ENCODE data around the gene TMEM179. TPM values are rescaled to one million over a fixed set of nuclear protein-coding genes. Genes with fewer than 3 reads are reported as not detected.

TMEM179 gene
- total RNA-seq, 4 donors from 2014 or later: 1.1 to 10.5 (median 1.4) TPM; not detected in 1

- Histone ChIP-seq H3K36me3 (no peaks in the 10 kb centered on the region), H3K4me1 (no peaks in the 10 kb centered on the region), H3K27ac (no peak overlapping the region), H3K27me3 (peaks cover 62% of the 10 kb centered on the region), H3K4me3 (no peak overlapping the region), H3K9me3 (no peaks in the 10 kb centered on the region)
- TF ChIP-seq EP300 (IDR thresholded peaks at IDR 0.05; ENCODE audit: low read depth): no peak
- TF ChIP-seq, protein P1, sequence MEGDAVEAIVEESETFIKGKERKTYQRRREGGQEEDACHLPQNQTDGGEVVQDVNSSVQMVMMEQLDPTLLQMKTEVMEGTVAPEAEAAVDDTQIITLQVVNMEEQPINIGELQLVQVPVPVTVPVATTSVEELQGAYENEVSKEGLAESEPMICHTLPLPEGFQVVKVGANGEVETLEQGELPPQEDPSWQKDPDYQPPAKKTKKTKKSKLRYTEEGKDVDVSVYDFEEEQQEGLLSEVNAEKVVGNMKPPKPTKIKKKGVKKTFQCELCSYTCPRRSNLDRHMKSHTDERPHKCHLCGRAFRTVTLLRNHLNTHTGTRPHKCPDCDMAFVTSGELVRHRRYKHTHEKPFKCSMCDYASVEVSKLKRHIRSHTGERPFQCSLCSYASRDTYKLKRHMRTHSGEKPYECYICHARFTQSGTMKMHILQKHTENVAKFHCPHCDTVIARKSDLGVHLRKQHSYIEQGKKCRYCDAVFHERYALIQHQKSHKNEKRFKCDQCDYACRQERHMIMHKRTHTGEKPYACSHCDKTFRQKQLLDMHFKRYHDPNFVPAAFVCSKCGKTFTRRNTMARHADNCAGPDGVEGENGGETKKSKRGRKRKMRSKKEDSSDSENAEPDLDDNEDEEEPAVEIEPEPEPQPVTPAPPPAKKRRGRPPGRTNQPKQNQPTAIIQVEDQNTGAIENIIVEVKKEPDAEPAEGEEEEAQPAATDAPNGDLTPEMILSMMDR (IDR thresholded peaks at IDR 0.05): no peak
- 76% methylated on average over 19 of the region's 19 CpGs; no CpG with 5 or more reads in 1 of the 2 donors for WGBS, 2 donors (ENCODE audit: low coverage in 1 of 2)
- intact Hi-C loops (cut with DNase I; ENCODE audit: low total_unique reads): no loop called here
- in situ Hi-C loops (cut with MboI; ENCODE audit: low pct_ligation_motif_present in 1 of 4, low pct_unique_long_range_greater_than_20kb in 1 of 4, low sequenced_read_pairs in 3 of 4): no loop called here
- no peak for DNase-seq
Measured at GRCh38 chr14:104546591-104547309, 57.8 kb downstream of the TMEM179 start.

DNA sequence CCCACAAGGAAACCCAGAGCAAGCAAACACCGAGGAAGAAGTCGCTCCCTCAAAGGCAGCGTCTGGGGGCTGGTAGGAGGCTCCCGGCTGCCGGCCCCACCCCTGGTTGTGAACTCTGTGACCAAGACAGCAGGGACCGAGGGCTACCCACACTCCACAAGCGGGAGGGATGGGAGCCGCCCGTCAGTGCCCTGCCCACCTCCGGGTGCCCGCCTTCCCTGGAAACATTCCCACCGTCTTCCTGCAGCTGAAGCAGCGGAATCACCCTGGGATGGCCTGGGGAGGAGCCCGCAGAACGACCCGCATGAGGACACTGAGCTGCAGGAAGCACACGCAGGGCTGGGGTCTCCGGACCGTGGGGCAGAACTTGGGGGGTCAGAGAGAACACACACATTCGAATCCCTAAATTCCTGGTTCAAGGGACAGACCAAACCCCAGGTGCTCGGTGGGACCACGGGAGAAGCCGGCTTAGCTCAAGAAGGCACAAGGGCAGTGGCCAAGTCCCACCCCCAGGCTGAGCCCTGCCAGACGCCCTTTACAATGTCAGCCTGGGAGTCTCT is 58.5 kb downstream of the TMEM179 start:
- intact Hi-C loops (cut with DNase I; ENCODE audit: low total_unique reads) (no loop called here), in situ Hi-C loops (cut with MboI; ENCODE audit: low pct_ligation_motif_present in 1 of 4, low pct_unique_long_range_greater_than_20kb in 1 of 4, low sequenced_read_pairs in 3 of 4) (no loop called here)
- Histone ChIP-seq H3K27me3 (peaks cover 62% of the 10 kb centered on the region), H3K4me1 (no peaks in the 10 kb centered on the region), H3K27ac (no peak overlapping the region), H3K4me3 (no peak overlapping the region), H3K36me3 (no peaks in the 10 kb centered on the region), H3K9me3 (no peaks in the 10 kb centered on the region)
- DNase-seq: no peak
- WGBS, 2 donors (ENCODE audit: low coverage in 1 of 2): 3 to 27% methylated on average over 7 to 13 of the region's 24 CpGs
- TF ChIP-seq EP300 (IDR thresholded peaks at IDR 0.05; ENCODE audit: low read depth) (no peak), POLR2A (IDR thresholded peaks at IDR 0.05) (no peak), POLR2AphosphoS5 (IDR thresholded peaks at IDR 0.05) (no peak)
- TF ChIP-seq, protein P1 (IDR thresholded peaks at IDR 0.05): no peak

GRCh38 chr14:104545151-104545941 is 59.2 kb downstream of the TMEM179 start:
- H3K27ac ChIP-seq: no peak overlapping the region
- no peaks in the 10 kb centered on the region for H3K9me3 ChIP-seq
- intact Hi-C loops (cut with DNase I; ENCODE audit: low total_unique reads): no loop called here
- no peaks in the 10 kb centered on the region for H3K4me1 ChIP-seq
- H3K4me3 ChIP-seq: no peak overlapping the region
- in situ Hi-C loops (cut with MboI; ENCODE audit: low pct_ligation_motif_present in 1 of 4, low pct_unique_long_range_greater_than_20kb in 1 of 4, low sequenced_read_pairs in 3 of 4): no loop called here
- H3K27me3 ChIP-seq: peaks cover 65% of the 10 kb centered on the region
- WGBS, 2 donors (ENCODE audit: low coverage in 1 of 2): 65% methylated on average over 32 of the region's 32 CpGs; no CpG with 5 or more reads in 1 of the 2 donors
- TF ChIP-seq EP300 (IDR thresholded peaks at IDR 0.05; ENCODE audit: low read depth) (no peak), POLR2AphosphoS5 (IDR thresholded peaks at IDR 0.05) (no peak), POLR2A (IDR thresholded peaks at IDR 0.05) (no peak)
- TF ChIP-seq, protein P1 (IDR thresholded peaks at IDR 0.05): no peak
- no peaks in the 10 kb centered on the region for H3K36me3 ChIP-seq
- no peak for DNase-seq

DNA sequence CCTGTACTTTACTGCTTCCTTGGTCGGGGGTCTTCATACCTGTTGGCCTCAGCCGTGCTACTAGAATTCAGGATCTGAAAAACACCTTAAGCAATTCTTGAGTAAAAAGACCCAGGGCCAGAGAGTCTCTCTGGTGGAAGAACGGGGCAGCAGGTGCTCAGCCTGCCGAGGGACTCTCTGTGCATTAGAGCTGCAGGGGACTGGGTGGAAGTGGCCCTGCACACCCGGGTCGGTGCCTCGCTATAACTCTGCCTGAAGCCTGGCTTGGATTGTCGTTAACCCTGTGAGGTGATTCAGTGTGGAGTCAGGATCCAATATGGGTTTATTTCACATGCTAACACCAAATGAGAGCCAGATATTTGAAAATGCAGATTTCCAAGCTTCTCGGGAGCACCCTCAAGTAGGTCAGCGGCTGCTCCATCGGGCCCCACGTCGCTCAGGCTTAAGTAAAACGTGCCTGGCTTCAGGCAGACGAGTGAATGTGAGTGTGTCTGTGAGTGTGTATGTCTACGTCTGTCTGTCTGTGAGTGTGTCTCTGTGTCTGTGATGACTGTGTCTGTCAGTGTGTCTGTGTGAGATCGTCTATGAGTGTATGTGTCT is 60.1 kb downstream of the TMEM179 start:
- DNase-seq: no peak
- in situ Hi-C loops (cut with MboI; ENCODE audit: low pct_ligation_motif_present in 1 of 4, low pct_unique_long_range_greater_than_20kb in 1 of 4, low sequenced_read_pairs in 3 of 4): no loop called here
- intact Hi-C loops (cut with DNase I; ENCODE audit: low total_unique reads): no loop called here

More for the DNA sequence above, 60.1 kb downstream of the TMEM179 start:
- Histone ChIP-seq H3K27me3 (peaks cover 67% of the 10 kb centered on the region), H3K4me1 (no peaks in the 10 kb centered on the region), H3K4me3 (no peak overlapping the region), H3K36me3 (no peaks in the 10 kb centered on the region), H3K27ac (no peak overlapping the region), H3K9me3 (no peaks in the 10 kb centered on the region)
- 63 to 64% methylated on average over 1 to 17 of the region's 17 CpGs for WGBS, 2 donors (ENCODE audit: low coverage in 1 of 2)
- no peak for TF ChIP-seq EP300 (IDR thresholded peaks at IDR 0.05; ENCODE audit: low read depth)
- no peak for TF ChIP-seq POLR2A (IDR thresholded peaks at IDR 0.05)
- TF ChIP-seq POLR2AphosphoS5 (IDR thresholded peaks at IDR 0.05): no peak
- TF ChIP-seq, protein P1 (IDR thresholded peaks at IDR 0.05): no peak
